ENCODE measurements around the gene GCN1. TPM values are rescaled to one million over a fixed set of nuclear protein-coding genes. Genes with fewer than 3 reads are reported as not detected.

Gene GCN1
- total and polyA plus RNA-seq, 2 of the 8 experiments (the other 6 are each of a cell fraction or from before 2014, with no cell fraction given), result 61.4 to 133 TPM

GRCh38 chr12:120196363-120196762 lies 1.8 kb upstream of the GCN1 start:
- no peak overlapping the region for H4K91ac ChIP-seq (replicated peaks; ENCODE audit: insufficient read length, low read length)
- H3K4me2 ChIP-seq (ENCODE audit: insufficient read depth in 1 of 2, low read depth in 2 of 2, low read length in 2 of 2), result no peak overlapping the region; a peak in 1 of 4 replicates
- H3K27me3 ChIP-seq (replicated peaks in 1 of 4; ENCODE audit: control insufficient read depth in 3 of 4, extremely low read depth in 1 of 4, insufficient read depth in 3 of 4, low read length in 3 of 4), result no peaks in the 10 kb centered on the region
- no peak overlapping the region for H3K4me3 ChIP-seq (ENCODE audit: extremely low read depth in 1 of 4, insufficient read depth in 2 of 4, low read depth in 3 of 4, low read length in 4 of 4)
- H3K23ac ChIP-seq (ENCODE audit: insufficient read length), result no peak overlapping the region
- CTCF ChIA-PET (ENCODE audit: partially characterized antibody), result interaction anchor here (1.0 to 1.3 kb wide), 5 partner anchors 8 to 72 kb away, joined by 3 to 4 read pairs (median 3); no protein-coding TSS in a partner anchor
- H3K9ac ChIP-seq (replicated peaks in 1 of 4; ENCODE audit: extremely low read depth in 1 of 4, low read depth in 3 of 4, low read length in 3 of 4), result no peak overlapping the region
- H4K20me1 ChIP-seq (replicated peaks in 1 of 2; ENCODE audit: control insufficient read depth in 1 of 2, insufficient read depth in 2 of 2, low read length in 2 of 2), result peaks cover 10 to 18% of the 10 kb centered on the region in 2 experiments
- FAIRE-seq, result no peak
- H3K4me1 ChIP-seq (replicated peaks in 1 of 4; ENCODE audit: control insufficient read depth in 3 of 4, insufficient read depth in 4 of 4, low read length in 3 of 4), result peaks cover 0 to 3% (median under 1%) of the 10 kb centered on the region in 4 experiments; a peak in 5 of 7 replicates
- H3K14ac ChIP-seq (ENCODE audit: insufficient read length), result no peak overlapping the region
- no peak overlapping the region for H3K27ac ChIP-seq (ENCODE audit: low read depth, low read length)
- POLR2A ChIA-PET (ENCODE audit: partially characterized antibody), result interaction anchor here (0.7 to 88.3 kb wide), 29 partner anchors 8 to 272 kb away, joined by 3 to 4270 read pairs (median 4); partner anchors contain the start of genes PXN, RAB35, RNU4-1 and RNU4-2
- no peaks in the 10 kb centered on the region for H3K9me3 ChIP-seq (ENCODE audit: insufficient read depth in 2 of 2, low read depth in 1 of 2, low read length in 1 of 2)
- H3K79me1 ChIP-seq (ENCODE audit: low read depth, low read length), result peaks cover 8% of the 10 kb centered on the region
- no peak overlapping the region for H4K5ac ChIP-seq (ENCODE audit: insufficient read length, low read depth, low read length)
- no peak overlapping the region for H3K18ac ChIP-seq (ENCODE audit: extremely low read depth, low read length)
- H3K56ac ChIP-seq (replicated peaks; ENCODE audit: insufficient read length, low read depth, low read length), result no peak overlapping the region
- H2BK15ac ChIP-seq (ENCODE audit: low read length), result no peak overlapping the region
- H3K79me2 ChIP-seq (ENCODE audit: control insufficient read depth in 1 of 2, insufficient read depth in 2 of 2, low read length in 2 of 2), result peaks cover 24 to 64% of the 10 kb centered on the region in 2 experiments
- H2BK5ac ChIP-seq (ENCODE audit: low read depth, low read length), result no peak overlapping the region
- 85% methylated on average over 1 of the region's 1 CpG; no CpG with 5 or more reads in 1 of the 2 experiments for WGBS, 2 experiments (ENCODE audit: extremely low coverage in 1 of 2, insufficient coverage in 1 of 2, insufficient read length in 1 of 2, insufficient replicate concordance in 2 of 2, low coverage in 1 of 2, low lambda C conversion rate in 2 of 2, missing lambda C conversion rate in 1 of 2)
- H3K4ac ChIP-seq (replicated peaks; ENCODE audit: insufficient read length, low read depth, low read length), result no peak overlapping the region
- TF ChIP-seq POLR2A (IDR thresholded peaks at IDR 0.05; ENCODE audit: control extremely low read depth in 1 of 2, low read depth in 2 of 2, low read length in 2 of 2) (peak in 1 of 2 experiments; percentile 46; a peak in 1 of 3 replicates), NRF1 (IDR thresholded peaks at IDR 0.05; ENCODE audit: low read depth, low read length) (no peak)
- no peak overlapping the region for H2BK120ac ChIP-seq (replicated peaks; ENCODE audit: low read depth, low read length)
- no peak overlapping the region for H4K8ac ChIP-seq (ENCODE audit: extremely low read depth, insufficient read depth, low read length)
- H3K36me3 ChIP-seq (ENCODE audit: control insufficient read depth in 2 of 4, insufficient read depth in 4 of 4, low read length in 3 of 4), result peaks cover 23 to 50% (median 39%) of the 10 kb centered on the region in 4 experiments
- H3K23me2 ChIP-seq (ENCODE audit: low read depth, low read length), result peaks cover 22% of the 10 kb centered on the region
- no peak overlapping the region for H2AK5ac ChIP-seq (ENCODE audit: low read depth, low read length)
- H2AFZ ChIP-seq (ENCODE audit: low read length), result no peak overlapping the region
- no peak overlapping the region for H2BK20ac ChIP-seq (ENCODE audit: low read length)
- no peak overlapping the region for H2BK12ac ChIP-seq (ENCODE audit: low read depth, low read length)
- DNase-seq (ENCODE audit: low read depth in 1 of 2, low spot score in 2 of 2), result no peak

Measured in H1 (cell line).